Hepatocyte (in vitro differentiated cells): ENCODE measurements around the gene PKN3. TPM values are rescaled to one million over a fixed set of nuclear protein-coding genes. Genes with fewer than 3 reads are reported as not detected.

Experiments
- DNase-seq: peaks from one replicate; pipeline ENCODE4 v3.0.0-alpha.2; 2016; ENCODE audit warnings: low spot score
- H2AFZ ChIP-seq: fragments of 200-600 bp; sonication (generic); 2 replicates; pipeline ENCODE4 v1.6.0; 2016; ENCODE audit warnings: antibody characterized with exemption, mild to moderate bottlenecking
- H3K27ac ChIP-seq: fragments of 200-600 bp; sonication (generic); 2 replicates; pipeline ENCODE4 v1.5.1; 2016; ENCODE audit warnings: mild to moderate bottlenecking
- H3K27me3 ChIP-seq: fragments of 200-600 bp; sonication (generic); 2 replicates; pipeline ENCODE4 v1.6.1; 2016
- H3K36me3 ChIP-seq: fragments of 200-600 bp; sonication (generic); replicated peaks from 2 replicates; pipeline ENCODE4 v1.5.1; 2016; ENCODE audit warnings: low read depth; ENCODE audit not compliant: insufficient read depth
- H3K4me1 ChIP-seq: fragments of 200-600 bp; sonication (generic); 2 replicates; pipeline ENCODE4 v1.5.1; 2016; ENCODE audit warnings: mild to moderate bottlenecking, moderate library complexity; ENCODE audit not compliant: insufficient read depth
- H3K4me2 ChIP-seq: fragments of 200-600 bp; sonication (generic); 2 replicates; pipeline ENCODE4 v1.6.0; 2016
- H3K4me3 ChIP-seq: fragments of 200-600 bp; sonication (generic); 2 replicates; pipeline ENCODE4 v1.5.1; 2016; ENCODE audit warnings: mild to moderate bottlenecking
- H3K79me2 ChIP-seq: fragments of 200-600 bp; sonication (generic); 2 replicates; pipeline ENCODE4 v1.6.0; 2017; ENCODE audit warnings: mild to moderate bottlenecking
- H3K9me2 ChIP-seq: fragments of 200-600 bp; sonication (generic); replicated peaks from 2 replicates; pipeline ENCODE4 v1.6.0; 2017; ENCODE audit warnings: mild to moderate bottlenecking; ENCODE audit not compliant: insufficient read depth
- H3K9me3 ChIP-seq: fragments of 200-600 bp; sonication (generic); 2 replicates; pipeline ENCODE4 v1.5.1; 2016; ENCODE audit warnings: low read depth, mild to moderate bottlenecking
- H4K20me1 ChIP-seq: fragments of 200-600 bp; sonication (generic); 2 replicates; pipeline ENCODE4 v1.6.0; 2016; ENCODE audit warnings: mild to moderate bottlenecking; ENCODE audit not compliant: insufficient read depth, poor library complexity, severe bottlenecking
- CTCF ChIP-seq: fragments of 200-600 bp; sonication (generic); IDR thresholded peaks from 2 replicates; pipeline ENCODE4 v1.5.1; 2016; ENCODE audit warnings: antibody characterized with exemption, mild to moderate bottlenecking; ENCODE audit not compliant: poor library complexity
- EZH2 ChIP-seq: fragments of 200-600 bp; sonication (generic); IDR thresholded peaks from 2 replicates; pipeline ENCODE4 v1.6.1; 2016; ENCODE audit warnings: antibody characterized with exemption, mild to moderate bottlenecking, borderline replicate concordance
- EZH2phosphoT487 ChIP-seq: fragments of 200-600 bp; sonication (generic); IDR thresholded peaks from one replicate; pipeline ENCODE4 v1.6.1; 2018; ENCODE audit warnings: antibody characterized with exemption, mild to moderate bottlenecking, low read depth, moderate library complexity; ENCODE audit not compliant: unreplicated experiment, severe bottlenecking
- WGBS: methylation state at CpG from one replicate; pipeline ENCODE4 v1.1.6; 2016; ENCODE audit warnings: low lambda C conversion rate; ENCODE audit errors: missing lambda C conversion rate; 5-methylcytosine and 5-hydroxymethylcytosine counted together
- polyA plus RNA-seq: library from polyadenylated mRNA; unstranded; fragments of >200 nt; fragmentation: Nextera tagmentation; extraction: Ambion mirVana; gene quantifications from 2 replicates; pipeline ENCODE4 v1.2.1, GENCODE V29; 2016
- total RNA-seq: library from RNA; depleted of rRNA; stranded (reverse); fragments of >200 nt; gene quantifications from 2 replicates; pipeline ENCODE4 v1.2.3, GENCODE V29; 2014

PKN3 gene
- total and polyA plus RNA-seq, 2 experiments from 2014 or later: 3.7 to 4.5 TPM

GRCh38 chr9:128669786-128670185, 32.5 kb upstream of the PKN3 start:
- Histone ChIP-seq H3K79me2 (no peaks in the 10 kb centered on the region), H3K4me3 (no peak overlapping the region), H3K36me3 (no peaks in the 10 kb centered on the region), H3K4me1 (no peaks in the 10 kb centered on the region), H3K27ac (no peak overlapping the region), H3K9me3 (no peaks in the 10 kb centered on the region), H3K4me2 (no peak overlapping the region), H3K9me2 (no peaks in the 10 kb centered on the region), H4K20me1 (no peaks in the 10 kb centered on the region), H3K27me3 (no peaks in the 10 kb centered on the region), H2AFZ (no peak overlapping the region)
- WGBS: 92% methylated on average over 6 of the region's 6 CpGs
- DNase-seq: no peak
- TF ChIP-seq CTCF (no peak), EZH2 (no peak), EZH2phosphoT487 (no peak)

- H3K9me3 ChIP-seq: no peaks in the 10 kb centered on the region
- 97% methylated on average over 4 of the region's 4 CpGs for WGBS
- no peaks in the 10 kb centered on the region for H3K9me2 ChIP-seq
- H3K27ac ChIP-seq: no peak overlapping the region
- no peaks in the 10 kb centered on the region for H3K4me1 ChIP-seq
- no peak overlapping the region for H2AFZ ChIP-seq
- H3K79me2 ChIP-seq: no peaks in the 10 kb centered on the region
- no peaks in the 10 kb centered on the region for H4K20me1 ChIP-seq
- no peak overlapping the region for H3K4me3 ChIP-seq
- TF ChIP-seq CTCF (no peak), EZH2phosphoT487 (no peak), EZH2 (no peak)
- DNase-seq: no peak
- H3K4me2 ChIP-seq: no peak overlapping the region
- H3K36me3 ChIP-seq: no peaks in the 10 kb centered on the region
- no peaks in the 10 kb centered on the region for H3K27me3 ChIP-seq
Observed at GRCh38 chr9:128675382-128675781, 26.9 kb upstream of the PKN3 start.

GRCh38 chr9:128677794-128678193, 24.5 kb upstream of the PKN3 start:
- Histone ChIP-seq H3K79me2 (peaks cover 8% of the 10 kb centered on the region), H3K27me3 (no peaks in the 10 kb centered on the region), H3K4me2 (no peak overlapping the region), H3K9me2 (no peaks in the 10 kb centered on the region), H3K27ac (no peak overlapping the region), H3K4me3 (no peak overlapping the region), H2AFZ (no peak overlapping the region), H3K4me1 (no peaks in the 10 kb centered on the region), H3K36me3 (no peaks in the 10 kb centered on the region), H4K20me1 (no peaks in the 10 kb centered on the region), H3K9me3 (no peaks in the 10 kb centered on the region)
- WGBS: 82% methylated on average over 10 of the region's 10 CpGs
- no peak for DNase-seq
- no peak for TF ChIP-seq EZH2phosphoT487
- no peak for TF ChIP-seq CTCF
- no peak for TF ChIP-seq EZH2
